Parathyroid adenoma (tissue), 2 donors: ENCODE data around the gene SMARCA2.

Experiments used
- H2AFZ ChIP-seq: fragments of 300-600 bp; sonication (generic); one replicate; pipeline ENCODE4 v1.7.0; 2017; ENCODE audit warnings: antibody characterized with exemption, mild to moderate bottlenecking
- H3K27ac ChIP-seq: fragments of 300-600 bp; sonication (generic); one replicate; pipeline ENCODE4 v1.7.0; 2017
- H3K27me3 ChIP-seq: fragments of 300-600 bp; sonication (generic); one replicate; pipeline ENCODE4 v1.7.0; 2017; ENCODE audit warnings: low read length; ENCODE audit not compliant: control insufficient read depth, insufficient read depth
- H3K36me3 ChIP-seq: fragments of 300-600 bp; sonication (generic); one replicate; pipeline ENCODE4 v1.7.0; 2017; ENCODE audit warnings: low read length; ENCODE audit not compliant: control insufficient read depth, insufficient read depth
- H3K4me1 ChIP-seq: fragments of 300-600 bp; sonication (generic); one replicate; pipeline ENCODE4 v1.7.0; 2017; ENCODE audit warnings: control low read depth
- H3K4me2 ChIP-seq: fragments of 300-600 bp; sonication (generic); one replicate; pipeline ENCODE4 v1.7.0; 2017; ENCODE audit warnings: low read length
- H3K4me3 ChIP-seq: fragments of 300-600 bp; sonication (generic); one replicate; pipeline ENCODE4 v1.7.0; 2017; ENCODE audit warnings: low read depth, low read length
- H3K79me2 ChIP-seq: fragments of 300-600 bp; sonication (generic); one replicate; pipeline ENCODE4 v1.7.0; 2017; ENCODE audit warnings: control low read depth
- H3K9ac ChIP-seq: fragments of 300-600 bp; sonication (generic); one replicate; pipeline ENCODE4 v1.7.0; 2017; ENCODE audit warnings: mild to moderate bottlenecking
- H3K9me3 ChIP-seq: fragments of 300-600 bp; sonication (generic); one replicate; pipeline ENCODE4 v1.7.0; 2017; ENCODE audit warnings: low read length; ENCODE audit not compliant: control insufficient read depth
- TF ChIP-seq, protein P1 (sequence below): fragments of 300-600 bp; sonication (generic); IDR thresholded peaks from one replicate; pipeline ENCODE4 v1.7.0; 2017; ENCODE audit warnings: antibody characterized with exemption, mild to moderate bottlenecking
- donor health status: primary hyperparathyroidism.

The SMARCA2 gene

DNA sequence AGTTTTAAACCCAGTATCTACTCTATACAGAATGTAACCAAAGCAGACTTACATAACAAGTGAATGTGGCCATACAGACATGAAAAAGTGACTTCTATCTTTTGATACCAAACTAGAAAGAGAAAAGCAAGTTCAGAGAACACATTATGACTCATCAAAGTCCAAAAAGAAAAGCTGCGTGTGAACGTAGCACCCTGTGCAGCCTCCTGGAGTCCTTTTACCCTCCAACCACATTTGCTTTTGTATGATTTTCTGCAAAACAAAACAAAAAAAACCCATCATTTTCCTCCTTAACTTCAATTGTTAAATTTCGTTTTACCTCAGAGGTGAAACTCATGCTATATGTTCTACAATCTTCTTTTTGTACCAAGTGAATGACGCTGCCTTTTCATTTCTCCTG, 2.8 kb upstream of the SMARCA2 start:
- Histone ChIP-seq H3K9ac (no peak overlapping the region), H3K4me1 (no peaks in the 10 kb centered on the region)
- TF ChIP-seq, protein P1, sequence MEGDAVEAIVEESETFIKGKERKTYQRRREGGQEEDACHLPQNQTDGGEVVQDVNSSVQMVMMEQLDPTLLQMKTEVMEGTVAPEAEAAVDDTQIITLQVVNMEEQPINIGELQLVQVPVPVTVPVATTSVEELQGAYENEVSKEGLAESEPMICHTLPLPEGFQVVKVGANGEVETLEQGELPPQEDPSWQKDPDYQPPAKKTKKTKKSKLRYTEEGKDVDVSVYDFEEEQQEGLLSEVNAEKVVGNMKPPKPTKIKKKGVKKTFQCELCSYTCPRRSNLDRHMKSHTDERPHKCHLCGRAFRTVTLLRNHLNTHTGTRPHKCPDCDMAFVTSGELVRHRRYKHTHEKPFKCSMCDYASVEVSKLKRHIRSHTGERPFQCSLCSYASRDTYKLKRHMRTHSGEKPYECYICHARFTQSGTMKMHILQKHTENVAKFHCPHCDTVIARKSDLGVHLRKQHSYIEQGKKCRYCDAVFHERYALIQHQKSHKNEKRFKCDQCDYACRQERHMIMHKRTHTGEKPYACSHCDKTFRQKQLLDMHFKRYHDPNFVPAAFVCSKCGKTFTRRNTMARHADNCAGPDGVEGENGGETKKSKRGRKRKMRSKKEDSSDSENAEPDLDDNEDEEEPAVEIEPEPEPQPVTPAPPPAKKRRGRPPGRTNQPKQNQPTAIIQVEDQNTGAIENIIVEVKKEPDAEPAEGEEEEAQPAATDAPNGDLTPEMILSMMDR = no peak

DNA sequence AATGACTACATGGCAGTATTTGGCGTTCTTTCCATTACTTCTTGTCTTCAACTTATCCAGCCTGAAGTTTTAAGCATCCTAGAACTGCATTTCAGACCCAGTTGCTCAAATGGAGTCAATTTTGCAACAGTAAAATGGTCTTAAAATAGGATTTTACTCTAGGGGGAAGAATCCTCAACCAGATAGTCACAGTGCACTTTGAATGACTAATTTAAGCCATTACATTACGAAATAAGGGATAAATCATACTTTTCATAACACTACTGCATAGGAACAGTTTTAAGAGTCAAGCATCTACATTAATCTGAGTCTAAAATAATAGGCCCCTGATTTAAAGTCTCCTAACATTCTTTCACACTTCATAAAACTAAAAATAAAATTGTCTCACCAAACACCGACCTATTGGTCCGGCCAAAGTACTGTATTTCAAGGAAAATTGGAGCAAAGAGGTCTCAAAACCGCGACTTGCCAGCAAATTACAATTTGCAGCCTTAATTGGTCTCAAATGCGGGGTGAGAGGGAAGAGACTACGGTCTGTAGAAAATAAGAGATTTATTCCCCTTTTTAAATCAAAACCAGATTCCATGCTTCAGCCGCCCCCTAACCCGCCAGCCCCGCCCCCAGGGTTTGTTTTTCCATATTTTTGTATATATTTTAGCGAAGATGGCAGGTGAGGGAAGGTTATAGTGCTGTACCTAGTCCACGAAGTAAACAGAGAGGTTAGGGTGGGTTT, 1.2 kb upstream of the SMARCA2 start:
- peaks cover under 1% of the 10 kb centered on the region for H3K79me2 ChIP-seq
- no peak overlapping the region for H3K9ac ChIP-seq
- no peaks in the 10 kb centered on the region for H3K4me1 ChIP-seq
- H3K27me3 ChIP-seq = no peaks in the 10 kb centered on the region
- H3K4me2 ChIP-seq = peak overlapping the region; percentile 81
- H3K36me3 ChIP-seq = no peaks in the 10 kb centered on the region
- peak overlapping the region; percentile 89 for H2AFZ ChIP-seq
- H3K9me3 ChIP-seq = no peaks in the 10 kb centered on the region
- TF ChIP-seq, protein P1 = no peak
- peak overlapping the region; percentile 79 for H3K27ac ChIP-seq
- H3K4me3 ChIP-seq = peak overlapping the region; percentile 87

More for the DNA sequence above, 2.8 kb upstream of the SMARCA2 start:
- no peak overlapping the region for H3K4me3 ChIP-seq
- no peak overlapping the region for H3K4me2 ChIP-seq
- no peaks in the 10 kb centered on the region for H3K9me3 ChIP-seq
- no peaks in the 10 kb centered on the region for H3K27me3 ChIP-seq
- no peaks in the 10 kb centered on the region for H3K79me2 ChIP-seq
- no peak overlapping the region for H2AFZ ChIP-seq
- H3K36me3 ChIP-seq = no peaks in the 10 kb centered on the region
- H3K27ac ChIP-seq = no peak overlapping the region

DNA sequence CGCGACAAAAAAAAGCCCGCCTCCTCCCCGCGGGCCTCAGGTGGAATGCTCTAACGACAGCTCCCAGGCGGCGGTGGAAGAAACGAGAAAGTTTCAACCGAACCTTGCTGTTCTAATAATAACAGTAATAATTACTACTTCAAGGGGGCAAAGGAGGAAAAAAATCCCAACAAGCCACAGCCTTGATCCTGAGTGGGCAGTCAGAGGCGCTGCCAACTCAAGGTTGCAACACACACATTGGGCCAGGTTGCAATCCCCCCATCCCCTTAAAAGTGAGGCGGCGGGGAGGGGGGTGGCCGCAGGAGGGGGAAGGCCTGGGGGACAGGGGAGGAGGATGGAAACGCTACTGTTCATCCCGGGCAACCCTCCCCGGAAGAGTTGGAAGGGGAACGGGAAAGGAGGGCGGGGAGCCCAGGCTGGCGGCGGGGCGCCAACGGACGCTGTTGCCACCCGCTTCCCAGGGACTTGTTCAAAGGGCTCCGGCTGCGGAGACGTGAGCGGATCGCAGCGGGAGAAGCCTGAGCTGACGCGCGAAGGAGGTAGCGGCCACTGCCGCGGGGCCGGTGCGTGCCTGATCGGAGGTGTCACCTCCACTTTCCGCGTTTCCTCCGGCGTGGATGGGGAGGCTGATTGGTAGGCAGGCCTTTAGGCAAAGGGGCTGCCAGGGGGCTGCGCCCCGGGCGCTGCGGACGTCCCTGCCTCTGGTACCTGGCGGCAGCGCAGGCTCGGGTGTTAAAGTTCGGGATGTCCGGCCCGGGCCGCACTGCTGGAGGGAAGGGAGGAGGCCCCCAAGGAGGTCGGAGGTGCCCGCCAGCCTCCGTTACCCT, 647 bp downstream of the SMARCA2 start:
- Histone ChIP-seq H3K9me3 (no peaks in the 10 kb centered on the region), H2AFZ (peak overlapping the region; percentile 86), H3K9ac (no peak overlapping the region), H3K4me1 (no peaks in the 10 kb centered on the region), H3K27me3 (no peaks in the 10 kb centered on the region), H3K79me2 (peaks cover 5% of the 10 kb centered on the region), H3K4me2 (peak overlapping the region; percentile 94), H3K27ac (peak overlapping the region; percentile 79), H3K4me3 (peak overlapping the region; percentile 87), H3K36me3 (no peaks in the 10 kb centered on the region)
- TF ChIP-seq, protein P1 = no peak

DNA sequence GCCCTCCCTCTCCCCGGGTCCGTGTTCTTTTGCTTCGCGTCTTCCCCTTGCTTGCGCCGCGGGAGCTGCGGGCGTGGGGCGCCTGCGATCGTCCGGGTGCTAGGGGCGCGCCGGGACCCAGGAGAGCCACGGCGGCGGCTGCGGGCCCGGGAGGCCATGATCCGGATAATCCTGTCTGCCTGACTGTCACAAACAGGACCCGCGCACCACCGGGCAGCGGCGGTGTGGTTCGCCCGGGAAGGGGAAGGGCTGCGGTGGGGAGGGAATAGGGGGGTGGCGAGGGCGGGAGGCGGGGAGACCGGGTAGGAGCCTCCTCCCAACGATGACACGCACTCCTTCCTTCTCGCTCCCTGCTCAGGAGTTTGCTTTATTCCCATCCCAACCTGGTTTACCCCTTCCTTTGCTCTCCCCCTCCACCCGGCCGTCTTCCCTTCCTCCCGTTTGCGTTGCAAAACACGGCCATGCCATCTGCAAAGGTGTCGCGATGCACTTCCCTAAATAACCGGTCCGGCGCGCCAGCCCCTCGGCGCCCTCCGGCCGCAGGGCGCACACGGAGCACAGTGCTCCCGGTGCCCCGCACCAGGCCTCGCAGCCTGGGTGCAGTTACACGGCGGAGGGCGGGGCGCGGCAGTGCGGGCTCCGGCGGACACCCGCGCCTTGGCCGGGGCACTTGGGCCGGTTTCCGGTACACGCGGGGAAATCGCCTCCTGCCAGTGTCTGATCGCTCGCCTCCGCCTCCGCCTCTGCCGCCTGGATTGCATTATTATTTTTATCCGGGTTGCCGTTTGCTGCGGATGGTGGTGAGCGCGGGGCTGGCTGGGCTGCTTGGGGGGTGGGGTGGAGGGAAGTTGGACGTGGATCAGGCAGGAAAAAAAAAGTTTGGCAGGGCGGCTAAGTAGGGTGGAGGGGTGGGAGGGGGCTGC, 1.5 kb downstream of the SMARCA2 start:
- Histone ChIP-seq H2AFZ (peak overlapping the region; percentile 86), H3K36me3 (no peaks in the 10 kb centered on the region), H3K4me2 (peak overlapping the region; percentile 94), H3K4me3 (peak overlapping the region; percentile 87), H3K27ac (peak overlapping the region; percentile 79), H3K9ac (peak overlapping the region; percentile 23), H3K79me2 (peaks cover 6% of the 10 kb centered on the region), H3K4me1 (no peaks in the 10 kb centered on the region), H3K9me3 (no peaks in the 10 kb centered on the region), H3K27me3 (no peaks in the 10 kb centered on the region)
- TF ChIP-seq, protein P1 = no peak
